HEK293 (cell line): ENCODE results near the gene C6orf58.

ENCODE experiments used
- CTCF ChIA-PET: fragments of 350-600 bp; formaldehyde crosslinking; extraction: SDS; loops from one replicate; lab custom pipeline; 2021; ENCODE audit warnings: antibody characterized with exemption; lab: Yijun Ruan, JAX
- POLR2A ChIA-PET: fragments of 300-600 bp; formaldehyde crosslinking; extraction: SDS; loops from one replicate; lab custom pipeline; 2020; ENCODE audit warnings: antibody characterized with exemption, inconsistent platforms; lab: Yijun Ruan, JAX
- H3K27ac ChIP-seq: fragments of 200-500 bp; sonication (Bioruptor generic); 2 replicates; pipeline ENCODE4 v1.5.1; 2014; ENCODE audit warnings: low read depth, low read length, control low read depth, inconsistent platforms; ENCODE audit errors: extremely low read depth
- H3K36me3 ChIP-seq, 2 experiments: fragments of 200-500 bp in 1 of 2; sonication (Bioruptor generic) in 1 of 2; 1 replicate in 1 of 2; 2 replicates in 1 of 2; pipeline ENCODE4 v1.5.1; 2014 to 2017; ENCODE audit warnings: inconsistent platforms in 2 of 2, low read length in 2 of 2; ENCODE audit not compliant: control insufficient read depth in 2 of 2, insufficient read depth in 1 of 2
- H3K4me1 ChIP-seq: fragments of 200-500 bp; sonication (Bioruptor generic); 2 replicates; pipeline ENCODE4 v1.5.1; 2014; ENCODE audit warnings: mild to moderate bottlenecking, low read length, inconsistent platforms; ENCODE audit not compliant: control insufficient read depth, insufficient read depth
- H3K4me3 ChIP-seq: 2 replicates; pipeline ENCODE4 v1.5.1; 2011; ENCODE audit warnings: low read depth, mild to moderate bottlenecking, control low read depth, low read length, moderate library complexity
- H3K9me3 ChIP-seq: fragments of 200-500 bp; sonication (Bioruptor generic); 2 replicates; pipeline ENCODE4 v1.5.1; 2014; ENCODE audit warnings: low read depth, low read length, inconsistent platforms; ENCODE audit not compliant: control insufficient read depth, insufficient read depth
- GLI2 ChIP-seq: fragments of 450-650 bp; formaldehyde crosslinking; IDR thresholded peaks from 2 replicates; pipeline ENCODE4; 2017; ENCODE audit warnings: missing biosample characterization, missing genetic modification characterization, low read depth, borderline replicate concordance
- HOXA7 ChIP-seq: sonication (generic); formaldehyde crosslinking; IDR thresholded peaks from 2 replicates; pipeline ENCODE4 v1.8.1; 2022; ENCODE audit warnings: missing genetic modification reagents, borderline replicate concordance
- TRIM28 ChIP-seq: IDR thresholded peaks from 2 replicates; pipeline ENCODE4 v1.6.1; 2011; ENCODE audit warnings: low read length, control low read depth, borderline replicate concordance
- YY2 ChIP-seq: fragments of 450-650 bp; formaldehyde crosslinking; IDR thresholded peaks from 2 replicates; pipeline ENCODE4 v1.5.1; 2016; ENCODE audit warnings: missing biosample characterization, missing genetic modification characterization
- ZBTB7A ChIP-seq: fragments of 450-650 bp; formaldehyde crosslinking; IDR thresholded peaks from 2 replicates; pipeline ENCODE4 v1.5.1; 2016; ENCODE audit warnings: low read depth, missing biosample characterization, missing genetic modification characterization
- ZFHX2 ChIP-seq: fragments of 450-650 bp; formaldehyde crosslinking; conservative IDR thresholded peaks from 2 replicates; pipeline ENCODE4 v1.5.1; 2016; ENCODE audit warnings: missing biosample characterization, missing genetic modification characterization
- ZNF214 ChIP-seq: fragments of 450-650 bp; formaldehyde crosslinking; IDR thresholded peaks from 2 replicates; pipeline ENCODE4 v1.5.1; 2017; ENCODE audit warnings: missing biosample characterization, mild to moderate bottlenecking, missing genetic modification characterization, borderline replicate concordance
- ZNF292 ChIP-seq: fragments of 450-650 bp; formaldehyde crosslinking; IDR thresholded peaks from 2 replicates; pipeline ENCODE4 v1.5.1; 2016; ENCODE audit warnings: low read depth, missing biosample characterization, missing genetic modification characterization, borderline replicate concordance
- ZNF624 ChIP-seq: fragments of 450-650 bp; formaldehyde crosslinking; IDR thresholded peaks from 2 replicates; pipeline ENCODE4 v1.5.1; 2017; ENCODE audit warnings: missing biosample characterization, missing genetic modification characterization
- ZNF654 ChIP-seq: fragments of 450-650 bp; formaldehyde crosslinking; IDR thresholded peaks from 2 replicates; pipeline ENCODE4 v1.5.1; 2016; ENCODE audit warnings: low read depth, missing biosample characterization, missing genetic modification characterization
- ZNF658 ChIP-seq: fragments of 450-650 bp; formaldehyde crosslinking; IDR thresholded peaks from 2 replicates; pipeline ENCODE4; 2016; ENCODE audit warnings: missing biosample characterization, missing genetic modification characterization
- TF ChIP-seq, protein P1 (sequence below): fragments of 450-650 bp; formaldehyde crosslinking; IDR thresholded peaks from 2 replicates; pipeline ENCODE4 v1.5.1; 2016; ENCODE audit warnings: missing biosample characterization, missing genetic modification characterization
- TF ChIP-seq, protein P2 (sequence below): fragments of 450-650 bp; formaldehyde crosslinking; IDR thresholded peaks from 2 replicates; pipeline ENCODE4 v1.5.1; 2016; ENCODE audit warnings: missing biosample characterization, missing genetic modification characterization, borderline replicate concordance
- TF ChIP-seq, protein P3 (sequence below): fragments of 450-650 bp; formaldehyde crosslinking; IDR thresholded peaks from 2 replicates; pipeline ENCODE4 v1.5.1; 2016; ENCODE audit warnings: missing biosample characterization, missing genetic modification characterization

Gene C6orf58

DNA sequence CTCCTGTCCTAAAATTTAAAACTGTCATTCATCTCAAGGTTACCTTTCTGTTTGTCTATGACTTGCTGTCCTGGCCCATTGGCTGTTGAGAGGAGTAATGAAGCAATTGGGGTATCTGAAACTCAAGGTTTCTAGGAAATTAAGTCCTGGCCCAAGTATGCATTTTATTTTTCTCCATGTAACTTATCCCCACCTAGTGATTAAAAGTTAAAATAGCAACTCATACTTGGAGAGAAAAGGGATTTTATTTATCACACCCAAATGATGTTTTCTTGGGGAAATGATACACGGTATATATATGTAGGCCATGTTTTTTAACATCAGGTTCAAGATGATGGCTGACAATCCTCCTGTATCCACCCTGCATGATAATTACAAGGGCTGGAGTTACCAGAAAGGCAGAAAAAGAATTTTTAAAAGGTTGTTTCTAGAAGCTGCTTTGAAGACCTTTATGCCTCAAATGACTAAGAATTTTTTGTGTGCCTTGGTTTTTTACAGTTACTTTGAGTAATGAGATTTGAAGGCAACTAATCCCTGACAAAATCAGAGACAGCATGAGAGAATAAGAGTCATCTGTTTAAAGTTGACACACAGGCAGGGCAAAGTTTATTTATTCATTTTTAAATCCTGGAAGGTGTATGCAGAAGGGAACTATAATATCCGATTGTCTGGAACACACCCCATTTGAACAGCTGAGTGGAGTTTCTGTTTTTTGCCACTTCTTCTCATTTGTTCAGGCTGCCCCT lies 28.9 kb upstream of the C6orf58 start:
- ChIA-PET CTCF (interaction anchor here (0.5 to 2.5 kb wide), 17 partner anchors 8 to 1347 kb away, joined by 3 to 16 read pairs (median 5); partner anchors contain the start of gene MTCL3), POLR2A (no interaction called here)
- no peaks in the 10 kb centered on the region for H3K9me3 ChIP-seq
- H3K4me3 ChIP-seq = no peak overlapping the region
- TF ChIP-seq ZBTB7A (tag by site-specific recombination) (no peak), ZNF214 (tag by site-specific recombination) (no peak), TRIM28 (no peak), ZNF624 (no peak), ZNF654 (peak; percentile 55), HOXA7 (CRISPR knock-in tag) (no peak)
- TF ChIP-seq, protein P1, sequence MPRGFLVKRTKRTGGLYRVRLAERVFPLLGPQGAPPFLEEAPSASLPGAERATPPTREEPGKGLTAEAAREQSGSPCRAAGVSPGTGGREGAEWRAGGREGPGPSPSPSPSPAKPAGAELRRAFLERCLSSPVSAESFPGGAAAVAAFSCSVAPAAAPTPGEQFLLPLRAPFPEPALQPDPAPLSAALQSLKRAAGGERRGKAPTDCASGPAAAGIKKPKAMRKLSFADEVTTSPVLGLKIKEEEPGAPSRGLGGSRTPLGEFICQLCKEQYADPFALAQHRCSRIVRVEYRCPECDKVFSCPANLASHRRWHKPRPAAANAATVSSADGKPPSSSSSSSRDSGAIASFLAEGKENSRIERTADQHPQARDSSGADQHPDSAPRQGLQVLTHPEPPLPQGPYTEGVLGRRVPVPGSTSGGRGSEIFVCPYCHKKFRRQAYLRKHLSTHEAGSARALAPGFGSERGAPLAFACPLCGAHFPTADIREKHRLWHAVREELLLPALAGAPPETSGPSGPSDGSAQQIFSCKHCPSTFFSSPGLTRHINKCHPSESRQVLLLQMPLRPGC (tag by site-specific recombination) = no peak
- H3K27ac ChIP-seq = no peak overlapping the region
- no peaks in the 10 kb centered on the region for H3K4me1 ChIP-seq
- H3K36me3 ChIP-seq = no peaks in the 10 kb centered on the region

DNA sequence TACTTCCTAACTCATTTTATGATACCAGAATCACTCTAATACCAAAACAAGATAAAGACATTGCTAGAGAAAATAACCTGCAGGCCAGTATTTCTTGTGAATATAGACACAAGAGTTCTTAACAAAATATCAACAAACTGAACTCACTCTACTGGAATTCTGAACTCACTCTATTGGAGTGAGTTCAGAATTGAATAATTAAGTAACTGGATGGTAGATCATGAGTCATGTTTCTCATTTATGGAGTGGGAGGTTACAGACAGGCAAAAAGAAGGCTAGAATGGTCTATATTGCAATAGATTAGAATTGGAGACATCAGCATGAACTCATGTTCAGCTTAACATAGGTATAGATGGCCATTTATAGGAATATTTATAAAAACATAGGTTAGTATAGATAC lies 26.6 kb upstream of the C6orf58 start:
- no peak overlapping the region for H3K4me3 ChIP-seq
- H3K4me1 ChIP-seq = no peaks in the 10 kb centered on the region
- ChIA-PET POLR2A (no interaction called here), CTCF (interaction anchor here (0.7 to 3.1 kb wide), 2 partner anchors 15 to 34 kb away, joined by 3 to 9 read pairs; no protein-coding TSS in a partner anchor)
- H3K36me3 ChIP-seq = no peaks in the 10 kb centered on the region
- no peaks in the 10 kb centered on the region for H3K9me3 ChIP-seq
- TF ChIP-seq, protein P2, sequence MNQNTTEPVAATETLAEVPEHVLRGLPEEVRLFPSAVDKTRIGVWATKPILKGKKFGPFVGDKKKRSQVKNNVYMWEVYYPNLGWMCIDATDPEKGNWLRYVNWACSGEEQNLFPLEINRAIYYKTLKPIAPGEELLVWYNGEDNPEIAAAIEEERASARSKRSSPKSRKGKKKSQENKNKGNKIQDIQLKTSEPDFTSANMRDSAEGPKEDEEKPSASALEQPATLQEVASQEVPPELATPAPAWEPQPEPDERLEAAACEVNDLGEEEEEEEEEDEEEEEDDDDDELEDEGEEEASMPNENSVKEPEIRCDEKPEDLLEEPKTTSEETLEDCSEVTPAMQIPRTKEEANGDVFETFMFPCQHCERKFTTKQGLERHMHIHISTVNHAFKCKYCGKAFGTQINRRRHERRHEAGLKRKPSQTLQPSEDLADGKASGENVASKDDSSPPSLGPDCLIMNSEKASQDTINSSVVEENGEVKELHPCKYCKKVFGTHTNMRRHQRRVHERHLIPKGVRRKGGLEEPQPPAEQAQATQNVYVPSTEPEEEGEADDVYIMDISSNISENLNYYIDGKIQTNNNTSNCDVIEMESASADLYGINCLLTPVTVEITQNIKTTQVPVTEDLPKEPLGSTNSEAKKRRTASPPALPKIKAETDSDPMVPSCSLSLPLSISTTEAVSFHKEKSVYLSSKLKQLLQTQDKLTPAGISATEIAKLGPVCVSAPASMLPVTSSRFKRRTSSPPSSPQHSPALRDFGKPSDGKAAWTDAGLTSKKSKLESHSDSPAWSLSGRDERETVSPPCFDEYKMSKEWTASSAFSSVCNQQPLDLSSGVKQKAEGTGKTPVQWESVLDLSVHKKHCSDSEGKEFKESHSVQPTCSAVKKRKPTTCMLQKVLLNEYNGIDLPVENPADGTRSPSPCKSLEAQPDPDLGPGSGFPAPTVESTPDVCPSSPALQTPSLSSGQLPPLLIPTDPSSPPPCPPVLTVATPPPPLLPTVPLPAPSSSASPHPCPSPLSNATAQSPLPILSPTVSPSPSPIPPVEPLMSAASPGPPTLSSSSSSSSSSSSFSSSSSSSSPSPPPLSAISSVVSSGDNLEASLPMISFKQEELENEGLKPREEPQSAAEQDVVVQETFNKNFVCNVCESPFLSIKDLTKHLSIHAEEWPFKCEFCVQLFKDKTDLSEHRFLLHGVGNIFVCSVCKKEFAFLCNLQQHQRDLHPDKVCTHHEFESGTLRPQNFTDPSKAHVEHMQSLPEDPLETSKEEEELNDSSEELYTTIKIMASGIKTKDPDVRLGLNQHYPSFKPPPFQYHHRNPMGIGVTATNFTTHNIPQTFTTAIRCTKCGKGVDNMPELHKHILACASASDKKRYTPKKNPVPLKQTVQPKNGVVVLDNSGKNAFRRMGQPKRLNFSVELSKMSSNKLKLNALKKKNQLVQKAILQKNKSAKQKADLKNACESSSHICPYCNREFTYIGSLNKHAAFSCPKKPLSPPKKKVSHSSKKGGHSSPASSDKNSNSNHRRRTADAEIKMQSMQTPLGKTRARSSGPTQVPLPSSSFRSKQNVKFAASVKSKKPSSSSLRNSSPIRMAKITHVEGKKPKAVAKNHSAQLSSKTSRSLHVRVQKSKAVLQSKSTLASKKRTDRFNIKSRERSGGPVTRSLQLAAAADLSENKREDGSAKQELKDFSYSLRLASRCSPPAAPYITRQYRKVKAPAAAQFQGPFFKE (tag by site-specific recombination) = no peak
- TF ChIP-seq YY2 (tag by site-specific recombination) (no peak), ZNF292 (no peak), ZNF658 (tag by site-specific recombination) (no peak), GLI2 (tag by site-specific recombination) (no peak), ZFHX2 (no peak)
- TF ChIP-seq, protein P3, sequence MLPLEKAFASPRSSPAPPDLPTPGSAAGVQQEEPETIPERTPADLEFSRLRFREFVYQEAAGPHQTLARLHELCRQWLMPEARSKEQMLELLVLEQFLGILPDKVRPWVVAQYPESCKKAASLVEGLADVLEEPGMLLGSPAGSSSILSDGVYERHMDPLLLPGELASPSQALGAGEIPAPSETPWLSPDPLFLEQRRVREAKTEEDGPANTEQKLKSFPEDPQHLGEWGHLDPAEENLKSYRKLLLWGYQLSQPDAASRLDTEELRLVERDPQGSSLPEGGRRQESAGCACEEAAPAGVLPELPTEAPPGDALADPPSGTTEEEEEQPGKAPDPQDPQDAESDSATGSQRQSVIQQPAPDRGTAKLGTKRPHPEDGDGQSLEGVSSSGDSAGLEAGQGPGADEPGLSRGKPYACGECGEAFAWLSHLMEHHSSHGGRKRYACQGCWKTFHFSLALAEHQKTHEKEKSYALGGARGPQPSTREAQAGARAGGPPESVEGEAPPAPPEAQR (tag by site-specific recombination) = no peak
- TF ChIP-seq, all 188 proteins: peak for 0
- H3K27ac ChIP-seq = no peak overlapping the region
